ENCODE results near the gene SNED1.

DNA sequence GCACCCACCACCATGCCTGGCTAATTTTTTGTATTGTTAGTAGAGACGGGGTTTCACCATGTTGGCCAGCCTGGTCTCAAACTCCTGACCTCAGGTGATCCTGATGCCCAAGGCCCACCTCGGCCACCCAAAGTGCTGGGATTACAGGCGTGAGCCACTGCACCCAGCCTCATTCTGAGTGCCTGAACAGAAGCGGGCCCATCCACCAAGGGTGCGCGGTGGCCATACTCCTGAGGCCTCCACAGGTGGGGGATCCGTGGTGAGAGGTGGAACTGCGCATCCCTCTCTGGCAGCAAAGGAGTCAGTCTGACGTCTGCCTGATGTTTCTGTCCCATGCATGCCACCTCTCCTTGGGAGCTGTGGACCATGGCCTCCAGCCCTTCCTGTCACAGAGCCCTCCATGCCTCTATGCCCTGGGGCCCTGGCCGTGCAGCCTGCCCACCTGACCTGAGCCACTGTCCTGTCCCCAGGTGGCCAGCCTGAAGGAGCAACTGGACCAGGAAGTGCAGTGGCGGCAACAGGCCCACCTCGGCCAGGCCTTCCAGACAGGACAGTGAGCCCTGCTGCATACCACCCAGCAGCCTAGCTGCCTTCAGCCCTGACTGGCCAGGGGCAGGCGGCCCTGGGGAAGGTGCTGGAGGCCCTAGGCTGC, 7.6 kb upstream of the SNED1 start:
- no peak for TF ChIP-seq RAD21 (conservative IDR thresholded peaks at IDR 0.05 in 1 of 2, IDR thresholded peaks at IDR 0.05 in 1 of 2)
- no peak for TF ChIP-seq JUN (IDR thresholded peaks at IDR 0.05)
- TF ChIP-seq, protein P1, sequence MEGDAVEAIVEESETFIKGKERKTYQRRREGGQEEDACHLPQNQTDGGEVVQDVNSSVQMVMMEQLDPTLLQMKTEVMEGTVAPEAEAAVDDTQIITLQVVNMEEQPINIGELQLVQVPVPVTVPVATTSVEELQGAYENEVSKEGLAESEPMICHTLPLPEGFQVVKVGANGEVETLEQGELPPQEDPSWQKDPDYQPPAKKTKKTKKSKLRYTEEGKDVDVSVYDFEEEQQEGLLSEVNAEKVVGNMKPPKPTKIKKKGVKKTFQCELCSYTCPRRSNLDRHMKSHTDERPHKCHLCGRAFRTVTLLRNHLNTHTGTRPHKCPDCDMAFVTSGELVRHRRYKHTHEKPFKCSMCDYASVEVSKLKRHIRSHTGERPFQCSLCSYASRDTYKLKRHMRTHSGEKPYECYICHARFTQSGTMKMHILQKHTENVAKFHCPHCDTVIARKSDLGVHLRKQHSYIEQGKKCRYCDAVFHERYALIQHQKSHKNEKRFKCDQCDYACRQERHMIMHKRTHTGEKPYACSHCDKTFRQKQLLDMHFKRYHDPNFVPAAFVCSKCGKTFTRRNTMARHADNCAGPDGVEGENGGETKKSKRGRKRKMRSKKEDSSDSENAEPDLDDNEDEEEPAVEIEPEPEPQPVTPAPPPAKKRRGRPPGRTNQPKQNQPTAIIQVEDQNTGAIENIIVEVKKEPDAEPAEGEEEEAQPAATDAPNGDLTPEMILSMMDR (IDR thresholded peaks at IDR 0.05) = no peak
- TF ChIP-seq RFX5 (IDR thresholded peaks at IDR 0.05) = no peak
- TF ChIP-seq, protein P2, sequence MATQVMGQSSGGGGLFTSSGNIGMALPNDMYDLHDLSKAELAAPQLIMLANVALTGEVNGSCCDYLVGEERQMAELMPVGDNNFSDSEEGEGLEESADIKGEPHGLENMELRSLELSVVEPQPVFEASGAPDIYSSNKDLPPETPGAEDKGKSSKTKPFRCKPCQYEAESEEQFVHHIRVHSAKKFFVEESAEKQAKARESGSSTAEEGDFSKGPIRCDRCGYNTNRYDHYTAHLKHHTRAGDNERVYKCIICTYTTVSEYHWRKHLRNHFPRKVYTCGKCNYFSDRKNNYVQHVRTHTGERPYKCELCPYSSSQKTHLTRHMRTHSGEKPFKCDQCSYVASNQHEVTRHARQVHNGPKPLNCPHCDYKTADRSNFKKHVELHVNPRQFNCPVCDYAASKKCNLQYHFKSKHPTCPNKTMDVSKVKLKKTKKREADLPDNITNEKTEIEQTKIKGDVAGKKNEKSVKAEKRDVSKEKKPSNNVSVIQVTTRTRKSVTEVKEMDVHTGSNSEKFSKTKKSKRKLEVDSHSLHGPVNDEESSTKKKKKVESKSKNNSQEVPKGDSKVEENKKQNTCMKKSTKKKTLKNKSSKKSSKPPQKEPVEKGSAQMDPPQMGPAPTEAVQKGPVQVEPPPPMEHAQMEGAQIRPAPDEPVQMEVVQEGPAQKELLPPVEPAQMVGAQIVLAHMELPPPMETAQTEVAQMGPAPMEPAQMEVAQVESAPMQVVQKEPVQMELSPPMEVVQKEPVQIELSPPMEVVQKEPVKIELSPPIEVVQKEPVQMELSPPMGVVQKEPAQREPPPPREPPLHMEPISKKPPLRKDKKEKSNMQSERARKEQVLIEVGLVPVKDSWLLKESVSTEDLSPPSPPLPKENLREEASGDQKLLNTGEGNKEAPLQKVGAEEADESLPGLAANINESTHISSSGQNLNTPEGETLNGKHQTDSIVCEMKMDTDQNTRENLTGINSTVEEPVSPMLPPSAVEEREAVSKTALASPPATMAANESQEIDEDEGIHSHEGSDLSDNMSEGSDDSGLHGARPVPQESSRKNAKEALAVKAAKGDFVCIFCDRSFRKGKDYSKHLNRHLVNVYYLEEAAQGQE (IDR thresholded peaks at IDR 0.05) = no peak
- TF ChIP-seq POLR2A (IDR thresholded peaks at IDR 0.05; ENCODE audit: low read length) = no peak
- no peak for TF ChIP-seq SREBF2 (IDR thresholded peaks at IDR 0.05)
- no peak for TF ChIP-seq ZSCAN20 (CRISPR knock-in tag; IDR thresholded peaks at IDR 0.05)
